OCI-LY3 (cell line): ENCODE data around the gene PRODH2.

ENCODE experiments used
- EZH2phosphoT487 ChIP-seq: fragments of 200-600 bp; shearing (Covaris generic); IDR thresholded peaks from 2 replicates; pipeline ENCODE4 v1.6.1; 2018; ENCODE audit warnings: antibody characterized with exemption, mixed run types, low read depth
- TF ChIP-seq, protein P1 (sequence below): fragments of 200-600, 300-600 bp; sonication (generic); IDR thresholded peaks from 2 replicates; pipeline ENCODE4 v1.5.1; 2014; ENCODE audit warnings: antibody characterized with exemption, low read length, low read depth

DNA sequence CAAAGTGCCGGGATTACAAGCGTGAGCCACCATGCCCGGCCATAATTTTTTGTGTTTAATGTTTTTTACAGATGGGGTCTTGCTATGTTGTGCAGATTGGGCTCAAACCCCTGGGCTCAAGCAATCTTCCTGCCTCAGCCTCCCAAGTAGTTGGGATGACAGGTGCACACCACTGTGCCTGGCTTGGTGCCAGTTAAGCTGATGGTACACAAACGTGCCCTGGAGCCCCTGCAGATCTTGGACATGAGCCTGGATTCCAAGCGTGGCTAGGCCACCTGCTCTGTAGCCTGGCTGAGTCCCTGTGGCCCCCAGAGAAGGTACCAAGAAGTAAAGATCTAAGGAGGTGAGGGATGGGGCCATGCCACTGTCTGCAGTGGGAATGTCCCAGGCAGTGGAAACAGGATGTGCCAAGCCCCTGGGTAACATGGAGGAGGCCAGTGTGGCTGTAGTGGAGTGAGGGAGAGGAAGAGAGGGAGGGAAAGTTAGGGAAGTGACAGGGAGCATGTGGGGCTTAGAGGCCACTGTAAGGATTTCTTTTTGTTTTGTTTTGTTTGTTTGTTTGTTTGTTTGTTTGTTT is 7.0 kb downstream of the PRODH2 start:
- TF ChIP-seq, protein P1, sequence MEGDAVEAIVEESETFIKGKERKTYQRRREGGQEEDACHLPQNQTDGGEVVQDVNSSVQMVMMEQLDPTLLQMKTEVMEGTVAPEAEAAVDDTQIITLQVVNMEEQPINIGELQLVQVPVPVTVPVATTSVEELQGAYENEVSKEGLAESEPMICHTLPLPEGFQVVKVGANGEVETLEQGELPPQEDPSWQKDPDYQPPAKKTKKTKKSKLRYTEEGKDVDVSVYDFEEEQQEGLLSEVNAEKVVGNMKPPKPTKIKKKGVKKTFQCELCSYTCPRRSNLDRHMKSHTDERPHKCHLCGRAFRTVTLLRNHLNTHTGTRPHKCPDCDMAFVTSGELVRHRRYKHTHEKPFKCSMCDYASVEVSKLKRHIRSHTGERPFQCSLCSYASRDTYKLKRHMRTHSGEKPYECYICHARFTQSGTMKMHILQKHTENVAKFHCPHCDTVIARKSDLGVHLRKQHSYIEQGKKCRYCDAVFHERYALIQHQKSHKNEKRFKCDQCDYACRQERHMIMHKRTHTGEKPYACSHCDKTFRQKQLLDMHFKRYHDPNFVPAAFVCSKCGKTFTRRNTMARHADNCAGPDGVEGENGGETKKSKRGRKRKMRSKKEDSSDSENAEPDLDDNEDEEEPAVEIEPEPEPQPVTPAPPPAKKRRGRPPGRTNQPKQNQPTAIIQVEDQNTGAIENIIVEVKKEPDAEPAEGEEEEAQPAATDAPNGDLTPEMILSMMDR: no peak
- no peak for TF ChIP-seq EZH2phosphoT487
